Dermis blood vessel endothelial cell (primary cell): ENCODE results near the gene RBM19. TPM values are rescaled to one million over a fixed set of nuclear protein-coding genes. Genes with fewer than 3 reads are reported as not detected.

Experiments used
- DNase-seq: peaks from one replicate; pipeline ENCODE4 v3.0.0; 2010
- total RNA-seq: library from RNA; depleted of rRNA; stranded (reverse); fragments of >200 nt; gene quantifications from 2 replicates; pipeline ENCODE4 v1.2.3, GENCODE V29; 2014

Gene RBM19
- total RNA-seq, 1 donor from 2014 or later, result 15.1 TPM

DNA sequence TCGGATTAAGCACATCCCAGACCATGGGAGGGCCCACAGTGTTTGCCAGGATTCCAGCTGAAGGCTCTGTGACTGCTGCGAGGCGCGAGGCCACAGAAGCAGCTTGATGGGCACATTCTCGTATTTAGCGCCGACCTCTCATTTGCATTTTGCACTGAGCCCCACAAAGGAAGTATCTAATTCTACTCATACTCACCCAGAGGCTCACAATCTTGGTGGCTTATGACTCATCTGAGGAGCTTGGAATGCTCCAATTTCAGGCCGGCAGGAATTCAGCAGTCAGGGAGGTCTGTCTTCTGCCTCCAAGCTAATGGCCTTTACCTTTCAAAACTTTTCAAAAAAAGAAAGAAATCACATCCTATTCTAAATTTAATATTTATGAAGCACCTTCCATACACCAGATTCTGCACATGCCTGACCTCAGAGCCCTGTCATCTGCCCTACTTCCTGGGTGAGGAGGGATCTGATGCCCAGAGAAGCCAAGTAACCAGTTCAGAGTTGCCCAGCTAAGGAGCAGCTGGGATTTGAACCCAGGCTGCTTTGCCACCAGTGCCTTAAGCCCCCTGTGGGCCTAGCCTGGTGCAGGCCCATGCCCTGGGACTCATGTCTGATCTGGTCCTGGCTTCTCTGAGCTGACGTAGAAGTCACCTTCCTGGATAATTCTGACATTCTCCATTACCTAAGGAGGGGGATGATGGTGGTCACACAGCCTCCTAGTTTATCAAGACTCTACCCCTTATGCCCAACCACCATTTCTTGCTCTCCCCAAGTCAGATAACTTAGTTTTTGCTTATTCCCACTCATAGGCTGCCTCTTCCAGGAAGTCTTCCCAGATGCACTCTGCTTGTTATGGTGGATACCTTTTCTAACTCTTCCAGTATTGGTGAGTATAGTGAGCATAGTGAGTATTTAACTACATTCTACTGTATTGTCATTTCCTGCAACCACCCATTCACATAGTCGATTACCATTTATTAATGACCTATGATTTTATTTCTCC lies 198.9 kb downstream of the RBM19 start:
- DNase-seq, result peak; percentile 4
